Subcutaneous adipose tissue (tissue), 4 donors: ENCODE data around the gene WDR20. TPM values are rescaled to one million over a fixed set of nuclear protein-coding genes. Genes with fewer than 3 reads are reported as not detected.

Source experiments
- CTCF ChIP-seq: fragments of 450-650 bp; IDR thresholded peaks from one replicate; pipeline ENCODE4 v1.5.1; 2016; ENCODE audit warnings: low read depth, mild to moderate bottlenecking, control low read depth, antibody characterized with exemption, moderate library complexity
- total RNA-seq, 4 donors: library from RNA; depleted of rRNA; stranded (reverse); fragments of >200 nt; gene quantifications; one replicate each; pipeline ENCODE4 v1.1.0, GENCODE V29; 2016

The WDR20 gene
- total RNA-seq, 4 donors from 2014 or later = 21.2 to 29.3 (median 26.5) TPM

- TF ChIP-seq CTCF = no peak
Measured at GRCh38 chr14:102138535-102138934, 1.2 kb upstream of the WDR20 start.

GRCh38 chr14:102138961-102139285 lies 774 bp upstream of the WDR20 start:
- TF ChIP-seq CTCF = no peak

- TF ChIP-seq CTCF = no peak
Measured at GRCh38 chr14:102140027-102140749, 491 bp downstream of the WDR20 start.

GRCh38 chr14:102140750-102141145 lies 1.1 kb downstream of the WDR20 start:
- TF ChIP-seq CTCF = no peak

GRCh38 chr14:102141797-102142196 lies 2.1 kb downstream of the WDR20 start:
- TF ChIP-seq CTCF = no peak

GRCh38 chr14:102144914-102145313 lies 5.2 kb downstream of the WDR20 start:
- TF ChIP-seq CTCF = no peak

- TF ChIP-seq CTCF = no peak
Measured at GRCh38 chr14:102145395-102145794, 5.7 kb downstream of the WDR20 start.
